Measurements from ENCODE around the gene PARD3. TPM values are rescaled to one million over a fixed set of nuclear protein-coding genes. Genes with fewer than 3 reads are reported as not detected.

The PARD3 gene
- polyA plus RNA-seq, 1 donor from 2014 or later: 12.4 TPM

DNA sequence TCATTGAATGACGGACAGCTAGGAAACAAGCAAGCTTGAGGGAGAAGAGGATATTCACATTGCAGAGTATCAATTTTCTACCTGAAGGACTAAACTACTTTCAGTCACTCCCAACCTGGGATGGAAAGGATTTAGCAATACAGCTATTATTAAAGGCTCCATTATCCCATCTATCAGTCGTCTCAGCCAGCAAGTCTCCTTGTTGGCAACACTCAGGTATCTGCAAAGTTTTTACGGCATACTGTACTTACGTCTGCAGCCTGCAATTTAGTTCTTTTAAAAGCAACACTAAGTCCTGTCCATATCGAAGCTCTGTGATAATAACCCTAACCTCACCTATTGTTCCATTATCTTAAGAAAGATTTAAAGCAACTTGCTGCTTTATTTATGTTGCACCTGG, 689.4 kb downstream of the PARD3 start:
- Histone ChIP-seq H3F3A (ENCODE audit: insufficient read depth, low read length, poor library complexity, severe bottlenecking) (no peaks in the 10 kb centered on the region), H3K9me3 (ENCODE audit: low read length) (no peaks in the 10 kb centered on the region), H3K27me3 (ENCODE audit: insufficient read depth, low read depth, low read length) (no peaks in the 10 kb centered on the region), H3K9ac (ENCODE audit: low read length) (no peak overlapping the region), H3K4me2 (ENCODE audit: low read length) (peak overlapping the region; percentile 28), H4K20me1 (ENCODE audit: insufficient read depth) (no peaks in the 10 kb centered on the region), H3K9me2 (ENCODE audit: insufficient read depth, low read length) (no peaks in the 10 kb centered on the region), H2AFZ (ENCODE audit: low read depth, low read length) (no peak overlapping the region), H3K4me3 (ENCODE audit: low read length) (peak overlapping the region; percentile 2), H3K79me2 (replicated peaks; ENCODE audit: insufficient read depth, low read length) (no peaks in the 10 kb centered on the region), H3K27ac (ENCODE audit: low read length) (peak overlapping the region; percentile 14), H3K36me3 (ENCODE audit: insufficient read depth, low read length) (no peaks in the 10 kb centered on the region)
- TF ChIP-seq TAF1 (IDR thresholded peaks at IDR 0.05; ENCODE audit: low read depth) (no peak), POLR2AphosphoS5 (IDR thresholded peaks at IDR 0.05) (peak; percentile 67), EP300 (conservative IDR thresholded peaks at IDR 0.05; ENCODE audit: poor library complexity, severe bottlenecking) (peak; percentile 48)

DNA sequence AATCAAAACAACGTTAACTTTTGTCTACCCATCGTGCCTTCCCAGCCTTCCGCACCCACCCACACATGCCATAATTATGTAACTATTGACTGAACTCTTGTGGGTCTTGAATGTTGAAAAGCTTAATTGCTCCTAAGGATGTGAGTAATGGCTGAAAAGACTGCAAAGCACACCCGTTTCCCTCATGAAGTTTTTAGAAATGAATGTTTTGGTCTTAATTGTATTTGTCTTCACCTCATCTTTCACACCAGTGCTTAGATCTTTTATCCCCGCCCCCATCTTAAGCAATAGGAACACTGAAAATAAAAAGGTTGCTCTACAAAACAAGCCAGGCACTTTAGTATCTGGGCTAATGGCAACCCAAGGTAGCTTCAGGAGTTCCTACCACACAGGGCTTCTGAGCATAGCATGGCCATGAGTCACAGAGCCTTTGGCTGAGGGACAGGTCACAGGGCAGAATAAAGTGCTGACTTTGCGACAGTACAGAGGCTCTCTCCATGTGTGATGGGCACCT, 690.5 kb downstream of the PARD3 start:
- H3F3A ChIP-seq (ENCODE audit: insufficient read depth, low read length, poor library complexity, severe bottlenecking): no peaks in the 10 kb centered on the region
- TF ChIP-seq TAF1 (IDR thresholded peaks at IDR 0.05; ENCODE audit: low read depth) (no peak), SMC3 (conservative IDR thresholded peaks at IDR 0.05; ENCODE audit: poor library complexity) (no peak), RAD21 (conservative IDR thresholded peaks at IDR 0.05) (no peak), EP300 (conservative IDR thresholded peaks at IDR 0.05; ENCODE audit: poor library complexity, severe bottlenecking) (no peak), POLR2AphosphoS5 (IDR thresholded peaks at IDR 0.05) (no peak), EZH2 (IDR thresholded peaks at IDR 0.05; ENCODE audit: borderline replicate concordance, insufficient read depth, low read length, poor library complexity, severe bottlenecking) (no peak), MXI1 (conservative IDR thresholded peaks at IDR 0.05; ENCODE audit: poor library complexity, severe bottlenecking) (no peak)
- TF ChIP-seq, protein P1, sequence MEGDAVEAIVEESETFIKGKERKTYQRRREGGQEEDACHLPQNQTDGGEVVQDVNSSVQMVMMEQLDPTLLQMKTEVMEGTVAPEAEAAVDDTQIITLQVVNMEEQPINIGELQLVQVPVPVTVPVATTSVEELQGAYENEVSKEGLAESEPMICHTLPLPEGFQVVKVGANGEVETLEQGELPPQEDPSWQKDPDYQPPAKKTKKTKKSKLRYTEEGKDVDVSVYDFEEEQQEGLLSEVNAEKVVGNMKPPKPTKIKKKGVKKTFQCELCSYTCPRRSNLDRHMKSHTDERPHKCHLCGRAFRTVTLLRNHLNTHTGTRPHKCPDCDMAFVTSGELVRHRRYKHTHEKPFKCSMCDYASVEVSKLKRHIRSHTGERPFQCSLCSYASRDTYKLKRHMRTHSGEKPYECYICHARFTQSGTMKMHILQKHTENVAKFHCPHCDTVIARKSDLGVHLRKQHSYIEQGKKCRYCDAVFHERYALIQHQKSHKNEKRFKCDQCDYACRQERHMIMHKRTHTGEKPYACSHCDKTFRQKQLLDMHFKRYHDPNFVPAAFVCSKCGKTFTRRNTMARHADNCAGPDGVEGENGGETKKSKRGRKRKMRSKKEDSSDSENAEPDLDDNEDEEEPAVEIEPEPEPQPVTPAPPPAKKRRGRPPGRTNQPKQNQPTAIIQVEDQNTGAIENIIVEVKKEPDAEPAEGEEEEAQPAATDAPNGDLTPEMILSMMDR (IDR thresholded peaks at IDR 0.05; ENCODE audit: poor library complexity, severe bottlenecking): no peak
- TF ChIP-seq, protein P2, sequence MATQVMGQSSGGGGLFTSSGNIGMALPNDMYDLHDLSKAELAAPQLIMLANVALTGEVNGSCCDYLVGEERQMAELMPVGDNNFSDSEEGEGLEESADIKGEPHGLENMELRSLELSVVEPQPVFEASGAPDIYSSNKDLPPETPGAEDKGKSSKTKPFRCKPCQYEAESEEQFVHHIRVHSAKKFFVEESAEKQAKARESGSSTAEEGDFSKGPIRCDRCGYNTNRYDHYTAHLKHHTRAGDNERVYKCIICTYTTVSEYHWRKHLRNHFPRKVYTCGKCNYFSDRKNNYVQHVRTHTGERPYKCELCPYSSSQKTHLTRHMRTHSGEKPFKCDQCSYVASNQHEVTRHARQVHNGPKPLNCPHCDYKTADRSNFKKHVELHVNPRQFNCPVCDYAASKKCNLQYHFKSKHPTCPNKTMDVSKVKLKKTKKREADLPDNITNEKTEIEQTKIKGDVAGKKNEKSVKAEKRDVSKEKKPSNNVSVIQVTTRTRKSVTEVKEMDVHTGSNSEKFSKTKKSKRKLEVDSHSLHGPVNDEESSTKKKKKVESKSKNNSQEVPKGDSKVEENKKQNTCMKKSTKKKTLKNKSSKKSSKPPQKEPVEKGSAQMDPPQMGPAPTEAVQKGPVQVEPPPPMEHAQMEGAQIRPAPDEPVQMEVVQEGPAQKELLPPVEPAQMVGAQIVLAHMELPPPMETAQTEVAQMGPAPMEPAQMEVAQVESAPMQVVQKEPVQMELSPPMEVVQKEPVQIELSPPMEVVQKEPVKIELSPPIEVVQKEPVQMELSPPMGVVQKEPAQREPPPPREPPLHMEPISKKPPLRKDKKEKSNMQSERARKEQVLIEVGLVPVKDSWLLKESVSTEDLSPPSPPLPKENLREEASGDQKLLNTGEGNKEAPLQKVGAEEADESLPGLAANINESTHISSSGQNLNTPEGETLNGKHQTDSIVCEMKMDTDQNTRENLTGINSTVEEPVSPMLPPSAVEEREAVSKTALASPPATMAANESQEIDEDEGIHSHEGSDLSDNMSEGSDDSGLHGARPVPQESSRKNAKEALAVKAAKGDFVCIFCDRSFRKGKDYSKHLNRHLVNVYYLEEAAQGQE (IDR thresholded peaks at IDR 0.05; ENCODE audit: borderline replicate concordance): no peak
- H3K4me2 ChIP-seq (ENCODE audit: low read length): no peak overlapping the region

More for the DNA sequence above, 690.5 kb downstream of the PARD3 start:
- Histone ChIP-seq H4K20me1 (ENCODE audit: insufficient read depth) (no peaks in the 10 kb centered on the region), H3K9me2 (ENCODE audit: insufficient read depth, low read length) (no peaks in the 10 kb centered on the region), H2AFZ (ENCODE audit: low read depth, low read length) (no peak overlapping the region), H3K79me2 (replicated peaks; ENCODE audit: insufficient read depth, low read length) (no peaks in the 10 kb centered on the region), H3K9me3 (ENCODE audit: low read length) (no peaks in the 10 kb centered on the region), H3K36me3 (ENCODE audit: insufficient read depth, low read length) (no peaks in the 10 kb centered on the region), H3K4me3 (ENCODE audit: low read length) (no peak overlapping the region), H3K27ac (ENCODE audit: low read length) (no peak overlapping the region), H3K27me3 (ENCODE audit: insufficient read depth, low read depth, low read length) (no peaks in the 10 kb centered on the region), H3K9ac (ENCODE audit: low read length) (no peak overlapping the region)
